ENCODE results near the gene ARCN1.

The ARCN1 gene

GRCh38 chr11:118530180-118530682 lies 42.0 kb upstream of the ARCN1 start:
- no peaks in the 10 kb centered on the region for H3K27me3 ChIP-seq (ENCODE audit: control insufficient read depth in 3 of 3, insufficient read depth in 3 of 3, low read depth in 1 of 3, low read length in 3 of 3)
- H3K27ac ChIP-seq (replicated peaks; ENCODE audit: low read length): no peak overlapping the region
- peak overlapping the region; percentile 90 for H3K23ac ChIP-seq (ENCODE audit: low read depth, low read length, poor library complexity)
- no peak overlapping the region for H3K4ac ChIP-seq (ENCODE audit: low read length)
- H4K8ac ChIP-seq (ENCODE audit: low read depth, low read length): no peak overlapping the region
- H3K36me3 ChIP-seq (replicated peaks in 1 of 2; ENCODE audit: control insufficient read depth in 2 of 2, insufficient read depth in 2 of 2, low read length in 2 of 2): peaks cover 11 to 42% of the 10 kb centered on the region in 2 donors
- DNase-seq (ENCODE audit: low spot score): no peak
- H2BK120ac ChIP-seq (ENCODE audit: low read depth, low read length): no peak overlapping the region
- H2AK5ac ChIP-seq (ENCODE audit: low read depth, low read length): no peak overlapping the region
- peak overlapping the region; percentile 78 for H3K4me2 ChIP-seq (ENCODE audit: insufficient read depth, low read length, poor library complexity, severe bottlenecking)
- peak overlapping the region; percentile 91 for H2BK5ac ChIP-seq (ENCODE audit: low read length)
- H3K4me1 ChIP-seq (ENCODE audit: control insufficient read depth in 2 of 2, insufficient read depth in 1 of 2, low read depth in 1 of 2, low read length in 2 of 2): peaks cover 10 to 16% of the 10 kb centered on the region in 2 donors
- H3K18ac ChIP-seq (ENCODE audit: low read length): peak overlapping the region; percentile 92
- no peak overlapping the region for H2BK12ac ChIP-seq (ENCODE audit: low read length)
- no peaks in the 10 kb centered on the region for H3K9me3 ChIP-seq (replicated peaks in 1 of 2; ENCODE audit: control insufficient read depth in 2 of 2, insufficient read depth in 1 of 2, low read depth in 1 of 2, low read length in 2 of 2)
- H3K9ac ChIP-seq (ENCODE audit: low read depth, low read length, poor library complexity): peak overlapping the region; percentile 85
- H3K4me3 ChIP-seq (ENCODE audit: low read length in 2 of 2): peak overlapping the region; percentile 83 to 98
- peaks cover 4% of the 10 kb centered on the region for H3K79me1 ChIP-seq (ENCODE audit: low read depth, low read length)
- peak overlapping the region; percentile 49 for H3K14ac ChIP-seq (ENCODE audit: low read length)
- H2AFZ ChIP-seq (ENCODE audit: low read length): peak overlapping the region; percentile 99
- WGBS, 2 donors (ENCODE audit: extremely low coverage in 2 of 2, insufficient read length in 2 of 2, insufficient replicate concordance in 1 of 2): no CpG with 5 or more reads among the region's 31 CpGs
- peak overlapping the region; percentile 52 for H2BK15ac ChIP-seq (ENCODE audit: low read length)
- no peak overlapping the region for H4K91ac ChIP-seq (ENCODE audit: low read depth, low read length, poor library complexity)

GRCh38 chr11:118530683-118531596 lies 41.3 kb upstream of the ARCN1 start, which contains the start of gene TMEM25:
TMEM25 (plus strand) TSS chr11:118531192; CDS start chr11:118531802, 610 bp downstream.
- H3K27ac ChIP-seq (replicated peaks; ENCODE audit: low read length): peak within 1 kb of the TSS; percentile 42
- H2BK12ac ChIP-seq (ENCODE audit: low read length): peak within 1 kb of the TSS; percentile 79
- H2BK5ac ChIP-seq (ENCODE audit: low read length): peak within 1 kb of the TSS; percentile 91

GRCh38 chr11:118531597-118532084 lies 40.6 kb upstream of the ARCN1 start:
- DNase-seq (ENCODE audit: low spot score): no peak
- no CpG with 5 or more reads among the region's 12 CpGs for WGBS, 2 donors (ENCODE audit: extremely low coverage in 2 of 2, insufficient read length in 2 of 2, insufficient replicate concordance in 1 of 2)
- Histone ChIP-seq H2BK12ac (ENCODE audit: low read length) (no peak overlapping the region), H4K8ac (ENCODE audit: low read depth, low read length) (no peak overlapping the region), H2BK15ac (ENCODE audit: low read length) (peak overlapping the region; percentile 38), H3K14ac (ENCODE audit: low read length) (peak overlapping the region; percentile 97), H3K23ac (ENCODE audit: low read depth, low read length, poor library complexity) (peak overlapping the region; percentile 90), H3K27me3 (ENCODE audit: control insufficient read depth in 3 of 3, insufficient read depth in 3 of 3, low read depth in 1 of 3, low read length in 3 of 3) (no peaks in the 10 kb centered on the region), H3K9me3 (replicated peaks in 1 of 2; ENCODE audit: control insufficient read depth in 2 of 2, insufficient read depth in 1 of 2, low read depth in 1 of 2, low read length in 2 of 2) (no peaks in the 10 kb centered on the region), H3K4me1 (ENCODE audit: control insufficient read depth in 2 of 2, insufficient read depth in 1 of 2, low read depth in 1 of 2, low read length in 2 of 2) (peaks cover 10 to 16% of the 10 kb centered on the region in 2 donors), H3K36me3 (replicated peaks in 1 of 2; ENCODE audit: control insufficient read depth in 2 of 2, insufficient read depth in 2 of 2, low read length in 2 of 2) (peaks cover 13 to 30% of the 10 kb centered on the region in 2 donors), H3K18ac (ENCODE audit: low read length) (peak overlapping the region; percentile 92), H2BK120ac (ENCODE audit: low read depth, low read length) (no peak overlapping the region), H3K79me1 (ENCODE audit: low read depth, low read length) (peaks cover 4% of the 10 kb centered on the region), H3K27ac (replicated peaks; ENCODE audit: low read length) (peak overlapping the region; percentile 42), H3K9ac (ENCODE audit: low read depth, low read length, poor library complexity) (peak overlapping the region; percentile 98), H3K4me2 (ENCODE audit: insufficient read depth, low read length, poor library complexity, severe bottlenecking) (peak overlapping the region; percentile 78), H2BK5ac (ENCODE audit: low read length) (peak overlapping the region; percentile 91), H3K4ac (ENCODE audit: low read length) (no peak overlapping the region), H2AK5ac (ENCODE audit: low read depth, low read length) (peak overlapping the region; percentile 46), H2AFZ (ENCODE audit: low read length) (peak overlapping the region; percentile 99), H4K91ac (ENCODE audit: low read depth, low read length, poor library complexity) (peak overlapping the region; percentile 74), H3K4me3 (ENCODE audit: low read length in 2 of 2) (peak overlapping the region; percentile 83 to 98)

More at GRCh38 chr11:118530683-118531596, 41.3 kb upstream of the ARCN1 start, which contains the start of gene TMEM25:
- H3K18ac ChIP-seq (ENCODE audit: low read length): peak within 1 kb of the TSS; percentile 92
- H3K4me1 ChIP-seq (ENCODE audit: control insufficient read depth in 2 of 2, insufficient read depth in 1 of 2, low read depth in 1 of 2, low read length in 2 of 2): peaks cover 10 to 16% of the 10 kb centered on the region in 2 donors
- H2AFZ ChIP-seq (ENCODE audit: low read length): peak within 1 kb of the TSS; percentile 99
- peak within 1 kb of the TSS; percentile 74 for H4K91ac ChIP-seq (ENCODE audit: low read depth, low read length, poor library complexity)
- whole genome bisulfite sequencing, 2 donors (ENCODE audit: extremely low coverage in 2 of 2, insufficient read length in 2 of 2, insufficient replicate concordance in 1 of 2): no CpG with 5 or more reads among the region's 94 CpGs
- H3K4ac ChIP-seq (ENCODE audit: low read length): no peak within 1 kb of the TSS
- DNase-seq (ENCODE audit: low spot score): peak; percentile 62
- H3K36me3 ChIP-seq (replicated peaks in 1 of 2; ENCODE audit: control insufficient read depth in 2 of 2, insufficient read depth in 2 of 2, low read length in 2 of 2): peaks cover 13 to 35% of the 10 kb centered on the region in 2 donors
- H4K8ac ChIP-seq (ENCODE audit: low read depth, low read length): no peak within 1 kb of the TSS
- peak within 1 kb of the TSS; percentile 78 for H3K4me2 ChIP-seq (ENCODE audit: insufficient read depth, low read length, poor library complexity, severe bottlenecking)
- H2BK120ac ChIP-seq (ENCODE audit: low read depth, low read length): no peak within 1 kb of the TSS
- peak within 1 kb of the TSS; percentile 83 to 98 for H3K4me3 ChIP-seq (ENCODE audit: low read length in 2 of 2)
- no peaks in the 10 kb centered on the region for H3K9me3 ChIP-seq (replicated peaks in 1 of 2; ENCODE audit: control insufficient read depth in 2 of 2, insufficient read depth in 1 of 2, low read depth in 1 of 2, low read length in 2 of 2)
- peak within 1 kb of the TSS; percentile 52 for H2BK15ac ChIP-seq (ENCODE audit: low read length)
- peak within 1 kb of the TSS; percentile 46 for H2AK5ac ChIP-seq (ENCODE audit: low read depth, low read length)
- peak within 1 kb of the TSS; percentile 90 for H3K23ac ChIP-seq (ENCODE audit: low read depth, low read length, poor library complexity)
- H3K14ac ChIP-seq (ENCODE audit: low read length): peak within 1 kb of the TSS; percentile 97
- H3K27me3 ChIP-seq (ENCODE audit: control insufficient read depth in 3 of 3, insufficient read depth in 3 of 3, low read depth in 1 of 3, low read length in 3 of 3): no peaks in the 10 kb centered on the region
- peak within 1 kb of the TSS; percentile 98 for H3K9ac ChIP-seq (ENCODE audit: low read depth, low read length, poor library complexity)
- H3K79me1 ChIP-seq (ENCODE audit: low read depth, low read length): peaks cover 4% of the 10 kb centered on the region

Data from neuronal stem cell (in vitro differentiated cells).